Natural killer cell treated with Interleukin-12 subunit alpha and Interleukin-12 subunit beta and Interleukin-15 and Interleukin-18, amount 100 ng/mL, for 72 hours (primary cell): Measurements from ENCODE around the gene ZNF652. TPM values are rescaled to one million over a fixed set of nuclear protein-coding genes. Genes with fewer than 3 reads are reported as not detected.
"Not testable (repeated sequence)": the region's sequence is repeated elsewhere in the genome, so short reads cannot be mapped to it uniquely, and the experiment has no call there.

Source experiments
- ATAC-seq, 2 donors: fragments of 150-1000 bp; cut with Tn5 transposase in 1 of 2; sonication (Bioruptor Pico), chemical (Tn5 transposase) in 1 of 2; 2 replicates each; pipeline ENCODE4 v1.10.0; 2021
- DNase-seq: peaks from one replicate; pipeline ENCODE4 v3.0.0; 2022; ENCODE audit warnings: low spot score
- H3K27ac Mint-ChIP-seq, 2 donors: 1 replicate in 1 of 2; 2 replicates in 1 of 2; pipeline ENCODE4 v1.8.0; 2022; ENCODE audit warnings: mixed read lengths in 2 of 2, mild to moderate bottlenecking in 1 of 2, moderate library complexity in 1 of 2
- H3K27me3 Mint-ChIP-seq, 2 donors: 1 replicate in 1 of 2; 2 replicates in 1 of 2; pipeline ENCODE4 v1.8.0; 2022; ENCODE audit warnings: mixed read lengths in 2 of 2
- H3K36me3 Mint-ChIP-seq: one replicate; pipeline ENCODE4 v1.8.0; 2022; ENCODE audit warnings: mixed read lengths
- H3K4me1 Mint-ChIP-seq, 2 donors: 1 replicate in 1 of 2; 2 replicates in 1 of 2; pipeline ENCODE4 v1.8.0; 2022; ENCODE audit warnings: low read depth in 2 of 2, mixed read lengths in 2 of 2, mild to moderate bottlenecking in 1 of 2
- H3K4me3 Mint-ChIP-seq: one replicate; pipeline ENCODE4 v1.8.0; 2022; ENCODE audit warnings: mixed read lengths
- H3K9me3 Mint-ChIP-seq: 2 replicates; pipeline ENCODE4 v1.8.0; 2022; ENCODE audit warnings: mixed read lengths
- total RNA-seq, 2 donors: library from RNA; stranded (reverse); gene quantifications; one replicate each; pipeline ENCODE4 v1.2.3, GENCODE V29; 2022

ZNF652 gene
- total RNA-seq, 2 donors from 2014 or later = 20.1 to 22.3 TPM

DNA sequence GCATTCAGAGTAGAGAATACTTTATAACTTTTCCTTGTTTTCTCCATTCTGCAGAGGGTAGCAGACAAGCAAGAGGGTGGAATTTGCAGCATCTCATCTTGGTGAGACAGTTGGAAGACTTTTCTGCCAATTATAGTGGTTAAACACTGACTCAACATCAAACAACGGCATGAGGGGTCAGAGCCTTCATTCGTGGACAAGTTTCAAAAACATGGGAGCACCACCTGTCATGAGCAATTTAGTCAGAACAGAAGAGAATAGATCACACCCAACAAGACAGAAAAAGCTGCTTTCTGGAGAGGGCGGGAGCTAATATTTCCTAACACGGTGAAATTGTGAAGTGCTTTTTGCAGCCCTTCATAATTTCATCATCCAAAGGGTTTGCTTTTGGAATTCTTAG, 17.9 kb upstream of the ZNF652 start:
- Mint-ChIP-seq H3K27me3 (no peaks in the 10 kb centered on the region), H3K27ac (no peak overlapping the region), H3K4me3 (no peak overlapping the region), H3K9me3 (no peaks in the 10 kb centered on the region), H3K36me3 (peaks cover 5% of the 10 kb centered on the region), H3K4me1 (peaks cover 0 to 2% of the 10 kb centered on the region in 2 donors)
- no peak for DNase-seq
- ATAC-seq = no peak

DNA sequence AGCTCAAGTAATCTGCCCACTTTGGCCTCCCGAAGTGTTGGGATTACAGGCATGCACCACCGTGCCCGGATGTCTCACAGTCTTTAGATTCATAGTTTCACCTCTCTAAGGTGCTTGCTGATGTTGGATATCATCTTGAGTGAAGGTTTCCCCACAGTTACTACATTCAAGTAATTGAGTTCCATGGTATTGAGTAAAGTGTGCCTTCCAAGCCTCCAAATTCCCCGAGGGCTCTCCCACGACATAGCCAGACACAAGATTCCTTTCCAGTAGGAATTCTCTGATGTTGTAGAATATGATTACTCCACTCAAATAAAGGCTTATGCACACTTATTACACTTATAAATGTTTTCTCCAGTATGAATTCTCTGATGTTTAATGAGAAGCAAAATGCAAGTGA, 16.3 kb upstream of the ZNF652 start:
- H3K36me3 Mint-ChIP-seq = peaks cover 5% of the 10 kb centered on the region
- no peak overlapping the region for H3K4me3 Mint-ChIP-seq
- H3K27ac Mint-ChIP-seq = no peak overlapping the region
- no peak for DNase-seq
- ATAC-seq = no peak
- no peaks in the 10 kb centered on the region for H3K9me3 Mint-ChIP-seq
- no peaks in the 10 kb centered on the region for H3K27me3 Mint-ChIP-seq
- H3K4me1 Mint-ChIP-seq = peaks cover 0 to 2% of the 10 kb centered on the region in 2 donors

DNA sequence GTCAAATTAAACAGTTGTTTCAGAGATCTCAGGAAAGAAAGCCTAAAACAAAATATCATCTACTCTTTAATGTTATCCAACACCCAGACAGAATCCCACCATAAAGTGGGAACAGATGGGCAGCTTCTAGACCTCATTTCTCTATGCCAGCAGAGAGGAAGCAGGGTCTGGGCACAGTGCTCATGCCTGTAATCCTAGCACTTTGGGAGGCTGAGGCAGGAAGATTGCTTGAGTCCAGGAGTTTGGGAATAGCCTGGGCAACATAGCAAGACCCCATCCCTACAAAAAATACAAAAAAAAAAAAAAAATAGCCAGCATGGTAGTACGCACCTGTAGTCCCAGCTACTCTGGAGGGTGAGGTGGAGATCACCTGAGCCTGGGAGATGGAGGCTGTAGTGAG, 13.5 kb upstream of the ZNF652 start:
- Mint-ChIP-seq H3K36me3 (peaks cover 5% of the 10 kb centered on the region), H3K9me3 (no peaks in the 10 kb centered on the region), H3K27me3 (no peaks in the 10 kb centered on the region), H3K27ac (no peak overlapping the region), H3K4me1 (peaks cover 0 to 2% of the 10 kb centered on the region in 2 donors), H3K4me3 (no peak overlapping the region)
- DNase-seq (no peak), ATAC-seq (no peak)

DNA sequence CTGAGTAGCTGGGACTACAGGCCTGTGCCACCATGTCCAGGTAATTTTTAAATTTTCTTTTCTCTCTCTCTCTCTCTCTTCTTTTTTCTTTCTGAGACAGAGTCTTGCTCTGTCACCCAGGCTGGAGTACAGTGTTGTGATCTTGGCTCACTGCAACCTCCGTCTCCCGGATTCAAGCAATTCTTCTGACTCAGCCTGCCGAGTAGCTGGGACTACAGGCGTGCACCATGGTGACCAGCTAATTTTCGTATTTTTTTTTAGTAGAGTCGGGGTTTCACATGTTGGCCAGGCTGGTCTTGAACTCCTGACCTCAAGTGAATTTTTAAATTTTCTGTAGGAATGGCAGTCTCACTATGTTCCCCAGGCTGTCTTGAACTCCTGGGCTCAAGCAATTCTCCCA, 11.1 kb upstream of the ZNF652 start:
- H3K36me3 Mint-ChIP-seq = no peaks in the 10 kb centered on the region
- ATAC-seq (no peak), DNase-seq (no peak)
- H3K4me1 Mint-ChIP-seq = no peaks in the 10 kb centered on the region
- H3K27me3 Mint-ChIP-seq = no peaks in the 10 kb centered on the region
- no peak overlapping the region for H3K27ac Mint-ChIP-seq
- H3K9me3 Mint-ChIP-seq = no peaks in the 10 kb centered on the region
- no peak overlapping the region for H3K4me3 Mint-ChIP-seq

DNA sequence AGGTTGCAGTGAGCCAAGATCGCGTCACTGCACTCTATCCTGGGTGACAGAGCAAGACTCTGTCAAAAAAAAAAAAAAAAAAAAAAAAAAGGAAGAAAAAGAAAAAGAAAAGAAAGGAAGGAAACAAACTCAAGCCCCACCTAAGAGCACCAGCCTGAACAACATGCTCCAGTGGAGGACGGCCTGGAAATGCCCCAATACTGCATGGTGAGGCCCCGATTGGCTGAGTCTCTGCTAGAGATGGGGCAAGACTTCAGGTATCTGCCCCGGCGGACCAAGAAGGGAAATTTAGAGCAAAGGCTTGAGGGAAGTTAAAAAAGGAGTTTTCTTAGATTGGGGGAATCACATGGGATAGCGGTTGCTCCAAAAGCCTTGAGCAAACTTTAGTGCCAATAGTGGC, 10.4 kb upstream of the ZNF652 start:
- Mint-ChIP-seq H3K27ac (no peak overlapping the region), H3K9me3 (no peaks in the 10 kb centered on the region), H3K4me3 (no peak overlapping the region), H3K27me3 (no peaks in the 10 kb centered on the region), H3K4me1 (no peaks in the 10 kb centered on the region), H3K36me3 (no peaks in the 10 kb centered on the region)
- DNase-seq (no peak), ATAC-seq (no peak)

DNA sequence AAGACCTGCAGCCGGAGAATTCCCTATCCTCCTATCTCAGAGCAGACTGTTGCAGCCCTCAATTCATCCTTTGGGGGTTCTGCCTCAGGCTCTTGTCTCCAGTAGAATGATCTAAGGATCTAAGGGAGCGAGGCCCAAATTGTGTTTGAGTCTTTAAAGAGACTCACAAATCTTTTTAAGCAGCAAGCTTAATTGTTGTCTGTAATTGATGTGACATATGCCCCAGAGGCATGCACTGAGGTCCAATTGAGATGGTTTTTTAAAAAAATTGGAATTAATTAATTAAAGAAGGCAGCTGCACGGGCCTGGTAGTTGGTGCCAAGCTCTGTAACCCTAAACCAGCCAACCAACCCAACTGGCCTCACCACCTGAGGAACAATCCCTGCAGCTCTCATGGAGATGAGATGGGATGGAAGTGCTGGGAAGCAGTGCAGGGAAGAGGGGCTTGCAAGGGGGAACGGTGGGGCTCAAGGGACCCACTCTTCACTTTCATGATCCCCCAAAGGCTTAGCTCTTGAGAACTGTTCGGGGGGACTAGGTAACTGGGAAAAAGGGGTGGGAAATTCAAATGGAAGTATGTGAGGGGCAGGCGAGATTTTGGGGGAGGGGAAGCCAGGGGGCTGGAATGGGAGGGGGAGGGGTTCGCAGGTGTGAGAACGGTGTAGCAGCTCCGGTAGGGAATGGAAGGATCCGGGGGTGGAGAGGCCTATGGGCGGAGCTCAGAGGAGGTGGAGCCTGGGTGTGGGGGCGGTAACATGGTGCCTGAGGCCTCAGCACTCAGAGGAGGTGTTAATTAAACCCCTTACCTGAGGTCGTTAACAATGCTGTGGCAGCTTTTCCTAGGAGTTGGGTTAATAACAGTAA, 9.2 kb upstream of the ZNF652 start:
- H3K4me1 Mint-ChIP-seq = peaks cover 0 to under 1% of the 10 kb centered on the region in 2 donors
- no peak for DNase-seq
- H3K36me3 Mint-ChIP-seq = no peaks in the 10 kb centered on the region
- no peak for ATAC-seq
- no peak overlapping the region for H3K4me3 Mint-ChIP-seq
- no peaks in the 10 kb centered on the region for H3K27me3 Mint-ChIP-seq
- no peak overlapping the region for H3K27ac Mint-ChIP-seq
- no peaks in the 10 kb centered on the region for H3K9me3 Mint-ChIP-seq

DNA sequence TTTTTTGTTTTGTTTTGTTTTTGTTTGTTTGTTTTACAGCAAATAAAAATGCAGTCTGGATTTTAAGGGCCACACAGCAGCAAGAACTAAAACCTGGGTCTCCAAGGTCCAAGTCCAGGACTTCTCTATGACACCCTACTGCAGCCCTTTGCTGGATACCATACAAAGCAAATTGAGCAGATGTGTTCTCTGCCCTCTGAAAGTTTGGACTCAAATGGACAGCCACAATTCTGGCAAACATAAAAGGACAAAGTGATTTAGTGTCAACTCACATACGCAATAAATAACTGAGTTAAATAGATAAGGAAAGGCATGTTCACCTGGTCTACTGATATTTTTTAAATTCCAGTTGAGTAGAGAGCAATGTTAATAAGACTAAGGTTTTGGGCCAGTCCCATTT, 7.7 kb upstream of the ZNF652 start:
- Mint-ChIP-seq H3K36me3 (no peaks in the 10 kb centered on the region), H3K27me3 (no peaks in the 10 kb centered on the region), H3K9me3 (no peaks in the 10 kb centered on the region), H3K4me3 (no peak overlapping the region), H3K4me1 (peaks cover 12% of the 10 kb centered on the region in 2 donors), H3K27ac (no peak overlapping the region)
- ATAC-seq = no peak
- no peak for DNase-seq

DNA sequence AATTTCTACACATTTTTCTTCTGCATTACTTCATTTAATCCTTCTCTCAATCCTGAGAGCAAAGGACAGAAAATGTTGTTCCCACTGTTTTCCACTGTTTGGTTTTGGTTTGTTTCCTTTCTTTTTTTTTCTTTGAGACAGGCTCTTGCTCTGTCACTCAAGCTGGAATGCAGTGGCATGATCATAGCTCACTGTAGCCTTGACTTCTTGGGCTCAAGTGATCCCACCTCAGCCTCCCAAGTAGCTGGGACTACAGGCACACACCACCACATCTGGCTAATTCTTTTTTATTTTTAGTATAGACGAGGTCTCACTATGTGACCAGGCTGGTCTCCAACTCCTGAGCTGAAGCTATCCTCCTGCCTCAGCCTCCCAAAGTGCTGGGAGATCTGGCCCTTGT, 7.0 kb upstream of the ZNF652 start:
- no peak for DNase-seq
- no peak for ATAC-seq
- Mint-ChIP-seq H3K4me3 (no peak overlapping the region), H3K9me3 (no peaks in the 10 kb centered on the region), H3K36me3 (no peaks in the 10 kb centered on the region), H3K27me3 (no peaks in the 10 kb centered on the region), H3K4me1 (peaks cover 12 to 18% of the 10 kb centered on the region in 2 donors), H3K27ac (no peak overlapping the region)

DNA sequence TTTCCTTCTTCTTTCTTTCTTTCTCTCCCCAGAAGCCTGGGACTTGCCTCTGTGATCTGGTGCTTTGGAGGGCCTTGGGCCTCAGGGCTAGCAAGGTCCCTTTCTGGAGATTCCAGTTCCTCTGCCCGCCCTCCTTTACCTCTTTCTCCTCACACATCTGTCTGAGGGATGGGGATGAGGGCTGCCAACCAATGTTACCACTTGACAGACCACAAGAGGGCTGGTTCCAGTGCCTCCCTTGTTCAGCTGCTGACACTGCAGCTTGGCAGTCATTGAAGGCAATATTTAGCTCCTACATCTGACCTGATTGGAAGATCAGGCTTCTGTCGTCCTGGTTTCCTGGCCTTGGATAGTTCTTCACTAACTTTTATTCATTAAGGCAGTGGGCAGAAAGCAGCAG, 3.6 kb upstream of the ZNF652 start:
- H3K4me1 Mint-ChIP-seq = peaks cover 21 to 31% of the 10 kb centered on the region in 2 donors
- no peaks in the 10 kb centered on the region for H3K36me3 Mint-ChIP-seq
- H3K9me3 Mint-ChIP-seq = no peaks in the 10 kb centered on the region
- no peaks in the 10 kb centered on the region for H3K27me3 Mint-ChIP-seq
- ATAC-seq = no peak
- H3K4me3 Mint-ChIP-seq = peak overlapping the region; percentile 20
- DNase-seq = peak; percentile 69
- H3K27ac Mint-ChIP-seq = peak overlapping the region; percentile 9 to 69

DNA sequence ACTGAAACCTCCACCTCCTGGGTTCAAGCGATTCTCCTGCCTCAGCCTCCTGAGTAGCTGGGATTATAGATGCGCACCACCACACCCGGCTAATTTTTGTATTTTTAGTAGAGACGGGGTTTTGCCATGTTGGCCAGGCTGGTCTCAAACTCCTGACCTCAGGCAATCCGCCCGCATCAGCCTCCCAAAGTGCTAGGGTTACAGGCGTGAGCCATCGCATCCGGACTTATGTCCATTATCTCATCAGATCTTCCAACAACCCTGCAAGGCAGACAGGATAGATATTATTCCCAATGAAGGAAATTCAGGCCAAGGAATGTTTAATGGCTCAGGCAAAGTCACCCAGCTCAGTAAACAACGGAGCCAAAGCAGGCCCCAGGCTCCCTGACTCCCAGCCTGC, 3.1 kb upstream of the ZNF652 start:
- ATAC-seq, DNase-seq, H3K9me3 Mint-ChIP-seq, H3K27me3 Mint-ChIP-seq, H3K36me3 Mint-ChIP-seq: not testable (repeated sequence)
- Mint-ChIP-seq H3K4me3 (peak overlapping the region; percentile 20), H3K4me1 (peaks cover 27 to 36% of the 10 kb centered on the region in 2 donors), H3K27ac (peak overlapping the region in 1 of 2 donors; percentile 69)

DNA sequence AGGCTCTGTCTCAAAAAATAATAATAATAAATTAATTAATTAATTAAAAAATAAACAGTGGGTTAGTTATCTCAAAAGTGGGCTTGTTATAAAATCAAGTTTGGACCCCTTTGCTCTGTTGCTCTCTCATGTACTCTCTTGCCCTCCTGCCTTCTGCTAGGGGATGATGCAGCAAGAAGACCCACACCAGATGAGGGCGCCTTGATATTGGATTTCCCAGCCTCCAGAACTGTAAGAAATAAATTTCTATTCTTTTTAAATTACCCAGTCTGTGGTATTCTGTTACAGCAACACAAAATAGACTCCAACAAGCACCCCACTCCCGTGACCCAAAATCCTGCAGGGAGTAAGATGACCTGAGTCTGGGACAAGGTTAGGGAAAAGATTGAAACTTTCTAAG, 2.1 kb upstream of the ZNF652 start:
- ATAC-seq (no peak), DNase-seq (no peak)

DNA sequence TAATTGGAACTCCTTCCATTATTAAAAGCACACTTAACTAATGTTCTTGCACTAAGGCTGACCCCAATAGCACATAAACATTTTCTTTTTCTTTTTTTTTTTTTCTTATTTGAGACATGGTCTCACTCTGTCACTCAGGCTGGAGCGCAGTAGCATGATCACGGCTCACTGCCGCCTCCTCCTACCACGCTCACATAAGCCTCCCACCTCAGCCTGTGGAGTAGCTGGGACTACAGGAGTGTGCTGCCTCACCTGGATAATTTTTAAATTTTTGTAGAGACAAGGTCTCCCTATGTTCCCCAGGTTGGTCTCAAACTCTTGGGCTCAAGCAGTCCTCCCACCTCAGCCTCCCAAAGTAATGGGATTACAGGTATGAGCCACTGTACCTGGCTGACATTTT, 1.2 kb upstream of the ZNF652 start:
- no peaks in the 10 kb centered on the region for H3K27me3 Mint-ChIP-seq
- peaks cover 44 to 55% of the 10 kb centered on the region in 2 donors for H3K4me1 Mint-ChIP-seq
- no peaks in the 10 kb centered on the region for H3K9me3 Mint-ChIP-seq
- H3K4me3 Mint-ChIP-seq = no peak overlapping the region
- H3K27ac Mint-ChIP-seq = peak overlapping the region in 1 of 2 donors; percentile 77
- H3K36me3 Mint-ChIP-seq = no peaks in the 10 kb centered on the region
- ATAC-seq = no peak
- DNase-seq = no peak

More for the DNA sequence above, 2.1 kb upstream of the ZNF652 start:
- H3K4me3 Mint-ChIP-seq = no peak overlapping the region
- peaks cover 35 to 46% of the 10 kb centered on the region in 2 donors for H3K4me1 Mint-ChIP-seq
- no peak overlapping the region for H3K27ac Mint-ChIP-seq
- H3K36me3 Mint-ChIP-seq = no peaks in the 10 kb centered on the region
- H3K27me3 Mint-ChIP-seq = no peaks in the 10 kb centered on the region
- H3K9me3 Mint-ChIP-seq = no peaks in the 10 kb centered on the region

DNA sequence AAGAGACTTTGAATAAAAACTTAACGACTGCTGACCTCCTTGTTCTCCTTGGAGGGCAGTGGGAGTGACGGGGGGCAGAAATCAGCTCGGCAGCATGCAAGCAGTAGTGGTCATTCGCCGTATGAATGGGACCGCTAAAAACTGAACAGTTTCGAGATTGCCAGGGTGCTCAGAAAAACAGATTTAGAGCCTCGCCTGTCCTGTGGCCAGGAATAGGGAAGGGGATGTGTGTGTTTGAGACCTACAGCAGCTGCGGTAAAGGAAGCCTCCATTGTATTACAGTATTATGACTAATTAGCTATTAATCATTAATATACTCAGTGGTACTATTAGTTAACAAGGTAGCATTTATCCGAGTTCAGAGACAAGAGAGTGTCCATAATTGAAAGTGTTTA, 670 bp upstream of the ZNF652 start:
- Mint-ChIP-seq H3K27me3 (no peaks in the 10 kb centered on the region), H3K36me3 (no peaks in the 10 kb centered on the region), H3K27ac (peak overlapping the region; percentile 50 to 77), H3K9me3 (no peaks in the 10 kb centered on the region), H3K4me1 (peaks cover 49 to 60% of the 10 kb centered on the region in 2 donors), H3K4me3 (peak overlapping the region; percentile 84)
- ATAC-seq = no peak
- no peak for DNase-seq

DNA sequence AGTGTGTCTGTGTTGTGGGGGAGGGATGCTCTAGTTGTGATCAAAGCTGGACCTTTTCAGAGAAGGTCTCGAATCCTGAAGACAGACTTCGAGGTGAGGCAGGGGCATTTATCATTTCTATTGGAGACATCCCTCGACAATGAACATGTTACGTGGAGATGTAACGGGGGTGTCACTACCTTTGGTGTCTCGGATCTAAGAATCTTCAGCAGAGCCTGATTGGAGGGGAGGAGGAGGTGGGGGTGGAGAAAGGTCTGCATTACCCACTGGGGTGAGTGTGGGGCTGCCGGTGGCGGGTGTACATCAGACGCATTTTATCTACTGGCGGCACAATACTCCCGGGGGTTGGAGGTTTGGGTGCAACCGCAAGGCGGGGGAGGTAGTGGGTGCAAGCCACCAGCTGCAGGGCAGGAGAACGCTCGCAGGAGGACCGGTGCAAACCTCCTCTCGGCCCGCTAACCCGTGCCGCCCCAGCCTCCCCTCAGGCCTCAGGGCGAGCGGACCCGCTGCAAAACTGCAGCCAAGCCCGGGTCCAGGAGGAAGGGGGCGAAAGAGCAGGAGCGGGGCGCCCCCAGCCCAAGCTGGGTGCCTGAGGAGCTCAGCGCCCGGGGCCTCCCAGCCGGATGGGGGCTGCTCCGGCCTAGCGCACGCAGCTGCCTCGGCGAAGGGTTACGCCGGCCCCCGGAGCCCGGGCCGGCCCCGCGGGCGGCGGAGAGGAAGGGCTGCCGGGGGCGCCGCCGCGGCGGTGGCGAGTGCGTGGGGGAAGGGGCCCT, 735 bp downstream of the ZNF652 start:
- Mint-ChIP-seq H3K4me3 (peak overlapping the region; percentile 92), H3K4me1 (peaks cover 51 to 66% of the 10 kb centered on the region in 2 donors), H3K36me3 (no peaks in the 10 kb centered on the region), H3K27ac (peak overlapping the region; percentile 84 to 90), H3K9me3 (no peaks in the 10 kb centered on the region), H3K27me3 (no peaks in the 10 kb centered on the region)
- DNase-seq (peak; percentile 81), ATAC-seq (peak; percentile 67 to 69)
